Muscle of arm (tissue), 12 donors: ENCODE data around the gene NSMCE1. TPM values are rescaled to one million over a fixed set of nuclear protein-coding genes. Genes with fewer than 3 reads are reported as not detected.

Experiments
- DNase-seq: peaks from one replicate; pipeline ENCODE4 v3.0.0-alpha.2; 2013
- polyA plus RNA-seq, 12 donors: library from polyadenylated mRNA; unstranded; fragments of 120-200 nt; gene quantifications; one replicate each; pipeline ENCODE4 v1.2.1, GENCODE V29; 2013; ENCODE audit not compliant: insufficient read length in 12 of 12

The NSMCE1 gene
- polyA plus RNA-seq, 12 donors = 41.9 to 190 (median 51.5) TPM; not detected in 1

DNA sequence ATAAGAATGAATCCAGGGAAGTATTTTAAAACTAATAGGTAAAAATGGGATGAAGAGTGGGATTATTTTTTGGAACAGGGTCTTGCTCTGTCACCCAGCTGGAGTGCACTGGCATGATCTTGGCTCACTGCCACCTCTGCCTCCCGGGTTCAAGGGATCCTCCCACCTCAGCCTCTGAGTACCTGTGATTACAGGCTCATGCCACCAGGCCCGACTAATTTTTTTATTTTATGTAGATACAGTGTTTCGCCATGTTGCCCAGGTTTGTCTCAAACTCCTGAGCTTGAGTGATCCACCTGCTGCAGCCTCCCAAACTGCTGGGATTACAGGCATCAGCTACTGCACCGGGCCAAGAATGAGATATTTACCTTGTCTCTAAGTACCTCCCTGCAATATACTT is 22.1 kb downstream of the NSMCE1 start:
- DNase-seq = no peak

DNA sequence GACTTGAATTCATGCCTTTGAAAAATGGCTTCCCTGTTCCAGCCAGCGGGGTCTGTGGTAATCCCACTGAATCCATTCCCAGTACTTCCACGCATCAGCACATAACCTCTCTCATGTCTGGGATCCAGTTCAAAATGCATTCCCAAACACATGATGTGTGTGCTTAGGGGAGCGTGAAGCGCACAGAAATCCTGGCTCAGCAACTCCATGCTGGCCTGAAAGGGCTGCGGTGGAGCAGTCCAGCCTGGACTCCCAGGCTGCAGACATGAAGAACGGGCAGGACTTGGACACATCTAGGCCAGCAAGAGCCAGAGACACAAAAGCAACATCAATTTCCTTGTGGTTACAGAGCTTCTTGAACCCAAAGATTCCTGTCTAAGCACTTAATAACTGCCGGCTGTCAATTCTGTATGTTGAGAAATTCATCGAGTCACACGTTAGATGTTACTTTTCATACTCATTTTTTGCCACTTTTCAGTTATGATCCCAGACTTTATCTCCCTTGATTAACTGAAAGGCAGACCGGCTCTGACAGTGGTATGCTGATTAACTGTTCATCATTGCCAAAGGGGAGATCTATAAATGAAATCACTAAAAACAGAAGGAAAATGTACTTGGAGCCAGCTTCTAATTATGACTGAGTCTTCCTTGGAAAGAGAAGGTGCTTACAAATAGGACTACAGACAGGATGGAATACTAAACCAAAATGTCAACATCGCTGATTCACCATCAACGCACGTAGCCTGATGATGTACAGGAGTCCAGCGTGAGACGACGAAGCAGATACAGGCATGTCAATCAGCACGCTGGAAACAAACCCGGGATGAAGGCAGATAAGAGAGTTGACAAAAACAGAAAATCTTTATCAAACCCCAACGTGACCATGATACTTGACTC is 23.0 kb downstream of the NSMCE1 start:
- DNase-seq = peak; percentile 93

DNA sequence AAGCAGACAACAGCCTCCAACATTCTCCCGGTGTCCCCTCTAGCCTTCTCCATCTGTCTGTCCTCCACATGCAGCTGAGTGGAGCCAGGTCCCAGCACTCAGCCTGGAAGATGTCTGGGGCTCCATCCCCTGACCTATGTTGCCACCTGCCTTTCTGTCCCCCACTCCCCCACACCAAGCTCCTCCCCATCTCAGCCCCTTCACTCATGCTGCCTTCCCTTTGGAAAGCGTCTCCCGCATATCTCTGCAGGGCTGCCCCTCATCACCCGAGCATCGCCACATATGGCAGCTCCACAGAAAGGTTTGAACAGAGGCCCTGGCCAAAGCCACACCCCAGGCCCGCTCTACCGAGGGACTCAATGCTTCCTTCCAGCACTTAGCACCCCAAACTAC is 24.2 kb downstream of the NSMCE1 start:
- no peak for DNase-seq

- no peak for DNase-seq
These were observed 24.7 kb downstream of the NSMCE1 start for GRCh38 chr16:27243725-27244362.

GRCh38 chr16:27242868-27243590 is 25.5 kb downstream of the NSMCE1 start:
- no peak for DNase-seq

DNA sequence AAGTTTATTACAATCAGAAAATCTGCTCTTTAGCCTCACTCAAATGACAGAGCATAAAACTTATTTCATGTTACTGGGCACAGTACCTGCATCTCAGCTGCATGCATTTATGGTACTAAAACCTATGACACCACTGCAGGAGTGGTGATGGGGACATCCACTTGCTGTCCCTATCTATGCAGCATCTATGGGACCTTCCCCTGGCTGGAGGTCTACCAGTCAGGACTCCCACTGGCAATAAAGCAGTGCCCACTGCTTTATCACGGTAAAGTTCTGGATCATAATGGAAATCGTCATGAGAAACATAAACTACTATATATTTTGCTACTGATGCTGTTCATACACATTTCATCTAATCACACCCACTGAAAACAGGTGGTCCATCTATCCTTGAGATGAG is 26.2 kb downstream of the NSMCE1 start:
- no peak for DNase-seq

GRCh38 chr16:27241658-27242057 is 26.9 kb downstream of the NSMCE1 start:
- no peak for DNase-seq

GRCh38 chr16:27240948-27241531 is 27.5 kb downstream of the NSMCE1 start:
- no peak for DNase-seq

GRCh38 chr16:27239906-27240655 is 28.5 kb downstream of the NSMCE1 start:
- DNase-seq = no peak

GRCh38 chr16:27239026-27239425 is 29.5 kb downstream of the NSMCE1 start:
- DNase-seq = no peak

DNA sequence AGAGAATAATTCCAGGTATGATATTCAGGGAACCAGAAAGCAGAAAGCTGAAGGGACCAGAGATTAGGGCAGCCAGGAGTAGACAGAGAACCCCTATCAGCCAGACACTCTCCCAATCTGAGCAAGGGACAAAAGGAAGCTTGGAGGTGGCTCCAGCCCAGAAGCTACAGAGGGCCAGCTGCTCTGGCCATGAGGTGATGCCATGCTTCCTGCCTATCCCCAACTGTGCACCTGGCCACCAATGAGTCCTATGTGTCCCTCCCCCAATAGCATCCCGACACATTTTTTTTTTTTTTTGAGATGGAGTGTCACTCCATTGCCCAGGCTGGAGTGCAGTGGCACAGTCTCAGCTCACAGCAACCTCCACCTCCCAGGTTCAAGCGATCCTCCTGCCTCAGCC is 30.0 kb downstream of the NSMCE1 start:
- no peak for DNase-seq

- no peak for DNase-seq
These were observed 30.5 kb downstream of the NSMCE1 start for GRCh38 chr16:27238016-27238587.

DNA sequence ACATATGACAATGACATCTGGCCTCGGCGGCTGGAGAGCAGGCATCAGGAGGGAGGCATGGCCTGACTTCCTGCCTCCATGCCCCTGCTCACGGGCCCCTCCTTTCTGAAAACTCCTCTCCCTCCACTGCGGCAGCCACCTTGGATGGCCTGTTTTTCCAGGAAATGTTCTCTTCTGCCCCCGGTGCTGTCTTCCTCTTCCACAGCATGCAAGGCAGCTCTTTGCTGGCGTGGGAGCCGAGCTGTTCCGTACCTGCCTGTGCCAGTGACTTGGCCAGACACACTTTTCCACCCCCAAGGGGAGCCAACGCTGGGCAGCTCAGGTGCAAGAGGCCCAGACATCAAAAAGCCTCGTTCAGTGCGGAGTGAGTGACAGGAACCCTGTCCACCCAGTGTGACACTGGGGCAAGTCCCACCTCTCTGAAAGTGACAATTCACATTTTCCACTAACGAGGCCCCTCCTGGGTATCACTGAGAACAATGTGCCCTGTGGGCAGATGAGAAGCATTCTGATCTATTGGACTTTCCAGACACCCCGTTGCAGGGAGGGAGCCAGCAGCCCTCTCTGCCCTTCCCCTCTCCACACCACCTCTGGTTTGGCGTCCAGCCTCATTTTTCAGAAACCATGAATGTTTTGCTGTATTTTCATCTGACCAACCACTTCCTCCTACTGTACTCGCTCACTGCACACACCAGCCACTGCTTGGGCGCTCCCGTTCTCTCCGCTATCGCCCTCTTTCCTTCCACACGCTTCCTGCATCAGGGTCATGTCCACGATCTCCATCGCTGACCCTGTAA is 31.2 kb downstream of the NSMCE1 start:
- no peak for DNase-seq

DNA sequence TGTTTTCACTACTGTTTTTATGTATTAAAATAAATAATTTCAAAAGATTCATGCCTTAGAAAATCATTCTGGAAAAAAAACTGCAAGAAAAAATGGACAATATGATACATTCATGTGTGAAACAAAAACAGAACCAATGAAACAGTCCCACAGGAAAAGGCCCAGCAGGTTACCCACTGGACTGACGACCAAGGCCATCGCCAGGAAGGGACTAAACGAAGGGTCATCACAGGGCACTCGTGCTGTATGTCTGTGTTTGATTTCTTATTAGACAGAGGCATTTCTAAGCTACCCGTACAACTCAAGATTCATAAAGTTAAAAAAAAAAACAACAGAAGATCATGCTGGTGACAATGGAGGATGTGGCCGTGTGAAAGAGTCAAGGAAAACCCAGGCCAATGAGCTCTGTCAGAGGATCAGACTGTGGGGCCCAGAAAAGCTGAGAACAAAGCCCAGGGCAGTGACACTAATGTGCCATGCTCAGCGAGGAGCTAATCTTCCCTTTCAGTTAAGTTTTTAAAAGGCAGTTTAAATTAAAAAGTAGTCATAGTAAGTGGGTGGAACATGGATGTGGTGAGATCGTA is 31.8 kb downstream of the NSMCE1 start:
- DNase-seq = no peak

DNA sequence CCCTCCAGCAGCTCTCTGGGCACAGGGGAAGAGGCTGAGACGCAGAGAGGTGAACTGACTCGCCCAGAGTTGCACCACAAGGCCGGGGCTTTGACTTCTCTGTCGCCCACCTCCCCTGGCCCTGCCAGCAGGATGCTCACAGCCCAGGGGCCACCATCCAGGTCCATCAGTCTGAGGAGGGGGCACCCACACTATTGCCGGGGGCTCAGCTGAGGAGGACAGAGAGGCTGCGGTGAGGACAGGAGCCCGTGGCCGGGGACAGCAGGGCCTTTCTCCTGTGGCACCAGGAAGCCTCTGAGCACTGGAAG is 32.7 kb downstream of the NSMCE1 start:
- DNase-seq = no peak

DNA sequence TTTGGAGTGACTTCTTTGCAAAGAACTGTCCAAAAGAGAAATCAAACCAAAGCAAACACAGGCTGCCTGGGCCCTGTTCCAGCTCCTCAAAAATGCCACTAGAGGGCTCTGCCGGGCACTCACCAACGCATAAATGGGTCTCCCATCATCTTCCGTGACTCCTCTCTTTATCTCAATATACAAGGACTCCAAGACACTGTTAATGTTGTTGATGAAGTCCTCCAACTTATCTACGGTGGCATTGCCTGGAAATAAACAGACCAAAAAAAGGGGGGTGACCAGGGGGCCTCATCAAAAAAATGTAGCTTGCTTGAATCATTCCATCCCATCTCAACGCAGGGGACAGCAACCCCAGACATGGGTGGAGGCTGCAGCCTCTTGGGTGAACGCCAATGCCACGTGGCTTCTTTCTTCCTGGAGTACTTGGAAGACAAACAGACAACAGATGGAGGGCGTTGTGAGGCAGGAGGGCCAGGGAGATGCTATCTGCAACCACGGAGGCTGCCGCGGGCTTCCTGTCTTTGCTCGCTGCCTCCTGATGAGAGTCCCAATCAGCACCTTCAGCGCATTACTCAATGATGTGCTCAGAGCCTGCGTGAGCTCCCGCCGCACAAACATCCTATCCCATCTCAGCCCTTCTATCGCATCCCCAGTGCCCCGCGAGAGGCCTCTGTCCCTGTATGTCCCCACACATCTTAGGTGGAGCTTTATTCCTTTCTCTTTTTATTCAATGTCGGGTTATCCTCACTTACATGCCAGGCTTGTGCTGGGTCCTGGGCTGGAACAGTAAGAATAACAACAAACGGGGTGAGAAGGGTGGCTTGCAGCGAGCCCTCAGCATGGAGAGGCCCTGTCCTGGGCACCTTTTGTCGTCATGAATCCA is 33.3 kb downstream of the NSMCE1 start:
- peak; percentile 83 for DNase-seq

- no peak for DNase-seq
These were observed 34.0 kb downstream of the NSMCE1 start for GRCh38 chr16:27234603-27235002.

DNA sequence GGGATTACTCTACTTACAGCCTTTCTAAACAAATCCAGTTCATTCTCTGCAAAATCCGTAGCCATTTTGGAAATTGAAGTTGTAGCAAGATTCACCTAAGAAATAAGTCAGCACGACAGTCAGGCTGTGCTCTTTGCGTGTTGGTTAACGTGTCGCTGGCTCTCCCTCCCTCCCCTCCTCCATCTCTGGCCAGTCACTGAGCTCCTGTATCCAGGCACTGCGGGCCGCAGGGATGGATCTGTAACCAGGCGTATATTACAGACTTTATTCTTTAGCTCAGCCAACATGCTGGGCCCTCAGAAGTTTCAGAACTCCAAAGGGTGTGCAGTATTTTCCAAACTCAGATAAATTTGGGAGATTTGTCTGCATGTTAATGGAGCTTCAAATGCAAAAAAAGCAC is 34.4 kb downstream of the NSMCE1 start:
- no peak for DNase-seq

- DNase-seq = no peak
These were observed 34.8 kb downstream of the NSMCE1 start for GRCh38 chr16:27233731-27234130.
